Myocyte (in vitro differentiated cells): ENCODE data around the gene HEATR5A. TPM values are rescaled to one million over a fixed set of nuclear protein-coding genes. Genes with fewer than 3 reads are reported as not detected.
"Not testable (repeated sequence)": the region's sequence is repeated elsewhere in the genome, so short reads cannot be mapped to it uniquely, and the experiment has no call there.

Experiments
- DNase-seq: peaks from one replicate; pipeline ENCODE4 v3.0.0-alpha.2; 2012; ENCODE audit warnings: low read depth
- total RNA-seq: library from RNA; depleted of rRNA; stranded (reverse); fragments of >200 nt; gene quantifications from 2 replicates; pipeline ENCODE4 v1.2.3, GENCODE V29; 2014

Gene HEATR5A
- total RNA-seq, 1 donor from 2014 or later, result 31.0 TPM

DNA sequence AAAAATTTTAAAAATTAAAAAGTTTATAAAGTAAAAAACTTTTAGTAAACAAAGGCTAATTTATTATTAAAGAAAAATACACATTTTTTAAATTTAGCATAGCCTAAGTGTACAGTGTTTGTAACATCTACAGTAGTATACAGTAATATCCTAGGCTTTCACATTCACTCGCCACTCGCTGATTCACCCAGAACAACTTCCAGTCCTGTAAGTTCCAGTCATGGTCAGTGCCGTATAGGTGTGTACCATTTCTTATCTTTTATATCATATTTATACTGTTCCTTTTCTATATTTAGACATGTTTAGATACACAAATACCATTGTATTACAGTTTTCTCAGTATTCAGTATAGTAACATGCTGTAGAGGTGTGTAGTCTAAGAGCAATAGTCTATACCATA lies 28.9 kb downstream of the HEATR5A start:
- no peak for DNase-seq

DNA sequence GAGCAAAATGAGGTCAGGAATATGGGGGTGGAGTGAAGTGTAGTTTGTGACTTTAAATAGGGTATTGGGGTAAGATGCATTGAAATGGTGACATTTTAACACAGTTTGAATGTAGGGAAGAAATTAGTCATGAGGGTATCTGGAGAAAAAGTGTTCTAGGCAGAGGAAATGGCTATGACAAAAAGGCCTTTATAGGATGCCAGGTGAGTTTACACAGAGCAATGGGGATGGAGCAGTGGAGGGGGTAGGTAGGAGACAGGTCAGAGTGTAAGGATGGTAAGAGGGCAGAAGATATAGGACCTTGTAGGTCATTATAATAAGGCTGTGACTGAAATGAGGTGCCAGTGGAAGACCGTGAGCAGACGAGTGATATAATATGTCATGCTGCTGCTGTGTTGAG lies 30.4 kb downstream of the HEATR5A start:
- DNase-seq, result no peak

DNA sequence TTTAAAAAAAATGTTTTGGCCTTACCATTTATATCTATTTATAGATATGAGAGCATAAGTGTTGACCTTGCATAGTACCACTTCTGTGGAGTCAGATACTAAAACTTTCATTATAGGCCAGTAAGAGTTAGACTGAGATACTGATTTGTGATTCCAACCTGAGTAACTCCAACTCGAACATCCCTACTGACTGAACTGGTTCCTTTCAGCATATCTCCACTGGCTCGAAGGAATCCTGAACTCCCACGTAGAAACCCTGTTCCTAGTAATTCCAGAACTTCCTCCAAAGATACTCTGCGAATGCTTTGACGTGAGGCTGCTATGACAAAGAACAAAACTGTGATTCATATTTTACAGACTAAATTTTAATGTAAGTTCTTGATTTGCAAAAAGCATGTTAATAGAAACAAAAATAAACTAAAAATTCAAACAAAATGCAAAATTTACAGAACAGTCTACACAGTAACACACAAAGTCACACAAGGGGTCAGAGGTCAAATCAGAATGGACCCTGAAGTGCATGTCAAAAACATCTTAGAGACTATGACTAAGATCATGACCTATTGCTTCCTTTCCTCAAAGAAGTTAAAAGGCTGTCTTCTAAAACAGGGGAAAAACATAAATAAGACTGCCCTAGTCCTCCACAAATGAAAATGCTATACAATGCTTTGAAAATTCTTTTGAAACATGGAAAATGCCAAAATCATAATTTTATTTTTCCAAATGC lies 31.5 kb downstream of the HEATR5A start:
- peak; percentile 3 for DNase-seq

DNA sequence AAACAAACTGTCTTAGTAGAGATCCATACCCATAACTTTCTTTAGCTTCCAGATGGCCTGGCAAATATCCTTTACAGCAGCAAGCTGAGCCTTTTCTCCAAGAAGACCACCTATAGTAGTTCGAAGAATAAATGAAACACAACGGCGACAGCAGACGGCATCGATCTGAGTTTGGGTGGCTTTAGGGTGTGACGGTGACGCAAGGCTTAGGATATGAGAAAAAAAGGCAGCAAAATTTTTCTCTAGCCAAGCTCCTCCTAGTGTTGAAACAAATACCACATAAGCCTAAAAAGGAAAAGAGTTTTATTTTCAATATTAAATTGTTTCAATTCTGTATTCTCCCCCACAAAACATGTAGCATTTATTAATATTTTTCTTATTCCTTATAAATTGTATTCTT lies 33.3 kb downstream of the HEATR5A start:
- no peak for DNase-seq

DNA sequence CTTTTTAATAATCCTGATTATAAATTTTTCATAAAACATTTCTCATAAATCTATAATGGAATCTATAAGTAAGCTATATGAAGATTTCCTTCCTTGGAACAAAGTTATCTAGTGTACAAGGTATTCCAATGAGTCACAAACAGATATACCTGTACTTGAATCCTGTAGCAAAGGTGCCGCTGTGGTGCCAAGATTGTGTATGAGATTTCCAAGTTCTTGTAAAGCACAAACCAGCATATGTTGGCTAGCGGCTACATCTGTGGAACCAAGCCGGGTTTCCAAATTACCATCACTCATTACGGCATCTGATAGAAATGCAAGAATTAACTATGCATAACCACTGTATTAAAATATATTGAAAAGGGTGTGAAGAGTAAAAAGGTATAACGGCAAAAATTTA lies 34.1 kb downstream of the HEATR5A start:
- DNase-seq, result no peak

DNA sequence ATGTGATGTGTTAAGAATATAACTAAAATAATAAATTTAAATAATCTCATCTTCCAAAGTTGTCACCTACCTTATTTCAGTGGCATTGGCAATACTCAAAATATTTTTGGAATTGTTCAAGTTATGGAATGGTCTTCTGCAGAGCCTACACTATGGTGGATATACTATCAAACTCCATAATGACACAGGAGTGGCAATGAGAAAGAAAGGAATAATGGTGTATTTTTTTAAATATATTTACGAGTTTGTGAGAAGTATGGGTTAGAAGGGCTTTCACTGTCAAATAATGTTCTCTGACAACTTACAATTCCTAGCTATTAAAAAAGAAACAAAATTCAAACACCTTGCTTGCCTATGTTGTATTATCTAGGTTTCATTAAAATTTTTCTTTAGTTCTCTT lies 38.1 kb downstream of the HEATR5A start:
- no peak for DNase-seq

DNA sequence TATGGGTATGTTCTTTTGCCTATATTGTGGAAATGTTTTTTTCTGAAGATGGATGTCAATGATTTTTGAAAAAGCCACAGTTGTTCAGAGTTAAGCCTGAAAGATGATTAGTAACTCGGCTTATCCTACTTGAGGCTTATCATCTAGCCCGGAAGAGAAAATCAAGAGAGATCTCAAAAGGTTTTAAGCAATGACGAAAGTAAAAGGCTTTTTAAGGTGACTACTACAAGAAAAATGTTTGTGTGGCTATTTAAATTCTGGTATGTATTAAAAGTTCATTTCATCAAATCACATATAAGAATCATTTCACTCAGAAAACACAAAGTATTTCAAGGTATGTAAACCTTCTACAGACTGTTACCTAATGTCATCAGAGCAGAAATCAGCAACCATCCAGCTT lies 40.2 kb downstream of the HEATR5A start:
- DNase-seq, result no peak

DNA sequence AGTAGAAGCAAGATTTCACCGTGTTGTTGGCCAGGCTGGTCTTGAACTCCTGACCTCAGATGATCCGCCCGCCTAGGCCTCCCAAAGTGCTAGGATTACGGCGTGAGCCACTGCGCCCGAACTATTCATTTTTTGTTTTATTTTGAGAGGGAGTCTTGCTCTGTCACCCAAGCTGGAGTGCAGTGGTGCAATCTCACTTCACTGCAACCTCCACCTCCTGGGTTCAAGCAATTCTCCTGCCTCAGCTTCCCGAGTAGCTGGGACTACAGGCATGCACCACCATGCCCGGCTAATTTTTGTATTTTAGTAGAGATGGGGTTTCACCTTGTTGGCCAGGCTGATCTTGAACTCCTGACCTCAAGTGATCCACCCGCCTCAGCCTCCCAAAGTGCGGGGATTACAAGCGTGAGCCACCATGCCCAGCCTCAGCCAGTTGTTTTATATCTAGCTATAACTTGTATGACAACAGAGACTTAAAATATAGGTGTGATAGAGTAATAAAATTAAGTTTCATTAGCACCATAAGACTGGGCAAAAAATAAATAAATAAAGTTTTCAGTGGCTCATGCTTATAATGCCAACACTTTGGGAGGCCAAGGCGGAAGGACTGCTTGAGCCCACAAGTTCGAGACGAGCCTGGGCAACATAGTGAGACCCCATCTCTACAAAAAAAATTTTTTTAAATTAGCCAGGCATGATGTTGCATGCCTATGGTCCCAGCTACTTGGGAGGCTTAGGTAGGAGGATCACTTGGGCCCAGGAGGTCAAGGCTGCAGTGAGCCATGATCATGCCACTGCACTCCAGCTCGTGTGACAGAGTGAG lies 41.0 kb downstream of the HEATR5A start:
- not testable (repeated sequence) for DNase-seq

DNA sequence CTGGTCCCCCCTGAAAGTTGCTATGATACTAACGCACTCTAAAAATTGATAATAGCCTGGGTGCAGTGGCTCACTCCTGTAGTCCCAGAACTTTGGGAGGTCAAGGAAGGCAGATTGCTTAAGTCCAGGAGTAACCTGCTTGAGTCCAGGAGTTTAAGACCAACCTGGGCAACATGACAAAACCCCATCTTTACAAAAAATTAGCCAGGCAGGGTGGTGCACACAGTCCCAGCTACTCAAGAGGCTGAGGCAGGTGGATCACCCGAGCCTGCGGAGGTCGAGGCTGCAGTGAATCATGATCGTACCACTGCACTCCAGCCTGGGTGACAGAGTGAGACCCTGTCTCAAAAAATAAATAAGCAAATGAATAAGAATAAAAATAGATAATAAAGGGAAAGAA lies 42.9 kb downstream of the HEATR5A start:
- no peak for DNase-seq

DNA sequence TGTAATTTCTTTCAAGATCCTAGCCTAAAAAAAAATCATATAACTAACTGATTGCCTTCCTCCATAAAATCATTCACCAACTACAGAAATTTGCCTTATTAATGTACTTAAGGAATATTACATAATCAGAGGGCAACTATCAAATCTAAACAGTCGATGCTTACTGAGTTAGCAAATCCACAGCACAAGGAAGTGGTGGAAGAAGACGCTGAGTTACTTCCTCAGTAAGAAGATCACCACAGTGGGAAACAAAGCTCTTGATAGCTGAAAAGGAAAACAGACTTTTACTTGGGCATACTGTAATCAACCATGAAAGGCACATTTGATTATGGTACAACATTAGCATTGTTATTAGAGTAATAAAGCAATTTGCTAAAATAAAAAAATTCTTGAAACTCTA lies 48.7 kb downstream of the HEATR5A start:
- DNase-seq, result no peak

DNA sequence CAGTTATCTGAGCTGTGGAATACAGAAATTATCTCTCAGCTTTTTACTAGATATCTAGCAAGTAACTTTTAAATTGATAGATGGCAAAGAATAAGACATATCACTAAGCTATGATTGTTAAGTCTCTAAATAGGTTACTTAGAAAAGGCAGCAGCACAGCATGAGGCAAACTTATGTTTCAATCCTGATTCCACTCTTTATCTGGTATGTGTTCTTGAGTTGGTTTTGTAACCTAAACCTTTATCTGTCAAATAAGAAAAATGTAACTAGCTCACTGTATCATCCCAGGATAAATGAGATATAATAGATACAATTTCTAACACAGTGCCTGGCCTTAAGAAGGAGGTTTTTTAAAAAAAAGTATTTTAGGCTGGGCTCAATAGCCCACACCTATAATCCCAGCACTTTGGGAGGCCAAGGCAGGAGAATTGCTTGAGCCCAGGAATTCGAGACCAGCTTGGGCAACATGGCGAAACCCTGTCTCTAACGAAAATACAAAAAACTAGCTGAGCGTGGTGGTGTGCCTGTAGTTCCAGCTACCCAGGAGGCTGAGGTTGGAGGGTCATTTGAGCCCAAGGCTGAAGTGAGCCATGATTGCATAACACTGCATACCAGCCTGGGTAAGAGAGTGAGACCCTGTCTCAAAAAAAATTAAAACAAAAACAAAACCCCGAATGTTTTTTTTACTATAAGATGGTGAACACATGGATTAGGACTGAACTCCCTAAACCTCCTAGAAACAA lies 56.8 kb downstream of the HEATR5A start:
- DNase-seq, result no peak

DNA sequence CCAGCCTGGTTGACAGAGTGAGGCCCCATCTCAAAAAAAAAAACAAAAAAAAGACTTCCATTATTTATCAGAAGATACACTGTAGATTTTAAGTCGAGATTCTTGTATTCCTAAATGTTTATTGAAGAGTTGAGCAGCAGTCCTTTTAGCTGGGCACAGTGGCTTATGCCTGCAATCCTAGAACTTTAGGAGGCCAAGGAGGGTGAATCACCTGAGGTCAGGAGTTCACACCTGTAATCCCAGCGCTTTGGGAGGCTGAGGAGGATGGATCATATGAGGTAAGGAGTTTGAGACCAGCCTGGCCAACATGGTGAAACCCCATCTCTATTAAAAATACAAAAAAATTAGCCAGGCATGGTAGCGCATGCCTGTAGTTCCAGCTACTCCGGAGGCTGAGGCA lies 57.6 kb downstream of the HEATR5A start:
- no peak for DNase-seq

DNA sequence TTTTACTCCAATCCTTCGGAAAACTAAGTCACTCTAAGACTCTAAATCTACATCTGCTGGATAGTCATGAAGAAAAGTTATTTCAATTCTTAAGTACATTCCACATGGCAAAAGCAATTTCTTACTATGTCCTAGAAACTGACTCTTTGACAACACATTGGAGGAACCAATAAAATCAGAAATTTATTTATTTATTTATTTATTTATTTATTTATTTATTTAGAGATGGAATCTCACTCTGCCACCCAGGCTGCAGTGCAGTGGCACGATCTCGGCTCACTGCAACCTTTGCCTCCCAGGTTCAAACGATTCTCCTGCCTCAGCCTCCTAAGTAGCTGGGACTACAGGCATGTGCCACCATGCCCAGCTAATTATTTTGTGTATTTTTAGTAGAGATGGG lies 58.6 kb downstream of the HEATR5A start:
- DNase-seq, result not testable (repeated sequence)

DNA sequence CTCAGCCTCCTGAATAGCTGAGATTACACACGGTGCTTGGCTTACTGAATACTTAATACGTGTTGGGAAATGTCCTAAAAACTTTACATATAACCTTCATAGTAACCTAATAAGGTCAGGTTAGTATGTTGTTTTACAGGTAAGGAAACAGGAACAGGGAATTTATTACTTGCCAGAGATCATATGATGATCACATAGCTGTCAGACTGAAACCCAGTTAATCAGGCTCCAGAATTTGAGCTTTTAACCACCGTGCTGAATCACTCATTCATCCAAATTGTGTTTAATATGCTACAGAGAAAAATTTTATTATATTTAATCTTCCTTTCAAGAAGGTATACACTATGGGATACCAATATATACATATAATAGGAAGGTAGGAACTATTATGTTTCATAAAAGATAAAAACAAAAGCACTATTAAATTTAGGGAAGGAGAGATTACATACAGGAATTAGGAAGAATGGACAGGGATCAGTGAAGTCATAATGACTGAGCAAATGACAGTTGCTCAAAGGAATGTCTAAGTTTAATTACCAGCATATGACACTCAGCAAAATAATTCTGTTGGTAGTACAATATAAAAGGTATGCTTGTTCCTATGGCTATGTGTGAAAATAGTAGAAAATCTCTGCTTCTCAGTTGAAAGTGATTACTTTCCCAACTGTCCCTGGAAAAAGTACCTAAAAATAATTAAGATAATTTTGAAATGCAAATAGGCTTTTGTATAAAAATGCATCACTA lies 59.3 kb downstream of the HEATR5A start:
- DNase-seq, result peak; percentile 33

DNA sequence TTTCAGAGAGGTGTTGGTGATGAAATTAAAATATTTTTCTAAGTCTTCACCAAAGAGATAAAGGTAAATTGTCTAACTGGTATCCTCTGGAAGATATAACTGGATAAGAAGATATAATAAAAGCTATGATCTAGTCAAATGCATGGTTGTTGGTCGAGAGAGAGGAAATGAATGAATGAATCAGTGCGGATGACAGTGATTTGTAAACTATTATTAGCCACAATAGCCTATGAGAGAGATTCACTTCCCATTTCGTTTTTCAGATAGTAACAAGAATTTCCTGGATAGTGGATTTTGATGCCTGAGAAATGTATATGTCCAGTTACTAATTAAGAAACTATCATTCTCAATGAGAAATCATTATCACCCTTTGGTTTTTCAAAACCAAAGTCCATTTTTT lies 63.1 kb downstream of the HEATR5A start:
- DNase-seq, result no peak

DNA sequence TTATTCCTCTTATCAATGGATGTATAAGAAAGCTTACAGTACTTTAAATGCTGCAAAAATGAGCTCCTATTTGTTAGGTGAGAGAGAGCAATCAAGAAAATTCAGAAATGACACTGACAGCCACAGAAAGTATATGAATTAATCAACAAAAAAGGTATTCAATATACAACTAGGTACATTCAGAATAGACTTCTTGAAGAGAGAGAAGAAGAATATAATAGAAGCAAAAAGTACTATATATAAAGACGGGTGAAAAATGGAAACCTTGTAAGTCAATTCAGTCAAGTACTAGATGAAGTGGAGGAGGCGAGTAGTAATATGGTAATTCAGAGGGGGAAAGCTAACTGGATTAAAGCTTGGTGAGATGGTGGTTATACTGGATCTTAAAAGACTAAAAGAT lies 74.3 kb downstream of the HEATR5A start:
- no peak for DNase-seq

DNA sequence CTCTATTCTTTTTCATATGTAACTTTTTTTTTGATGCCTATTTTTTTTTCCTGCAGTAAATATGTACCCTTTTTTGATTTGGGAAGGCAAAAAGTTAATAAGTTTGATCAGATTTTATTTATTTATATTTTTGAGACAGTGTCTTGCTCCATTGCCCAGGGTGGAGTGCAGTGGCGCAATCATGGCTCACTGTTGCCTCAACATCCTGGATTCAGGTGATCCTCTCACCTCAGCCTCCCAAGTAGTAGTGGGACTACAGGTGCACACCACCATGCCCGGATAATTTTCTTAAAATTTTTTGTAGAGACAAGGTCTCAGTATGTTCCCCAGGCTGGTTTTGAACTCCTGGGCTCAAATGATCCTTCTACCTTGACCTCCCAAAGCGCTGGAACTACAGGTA lies 79.1 kb downstream of the HEATR5A start:
- DNase-seq, result no peak

DNA sequence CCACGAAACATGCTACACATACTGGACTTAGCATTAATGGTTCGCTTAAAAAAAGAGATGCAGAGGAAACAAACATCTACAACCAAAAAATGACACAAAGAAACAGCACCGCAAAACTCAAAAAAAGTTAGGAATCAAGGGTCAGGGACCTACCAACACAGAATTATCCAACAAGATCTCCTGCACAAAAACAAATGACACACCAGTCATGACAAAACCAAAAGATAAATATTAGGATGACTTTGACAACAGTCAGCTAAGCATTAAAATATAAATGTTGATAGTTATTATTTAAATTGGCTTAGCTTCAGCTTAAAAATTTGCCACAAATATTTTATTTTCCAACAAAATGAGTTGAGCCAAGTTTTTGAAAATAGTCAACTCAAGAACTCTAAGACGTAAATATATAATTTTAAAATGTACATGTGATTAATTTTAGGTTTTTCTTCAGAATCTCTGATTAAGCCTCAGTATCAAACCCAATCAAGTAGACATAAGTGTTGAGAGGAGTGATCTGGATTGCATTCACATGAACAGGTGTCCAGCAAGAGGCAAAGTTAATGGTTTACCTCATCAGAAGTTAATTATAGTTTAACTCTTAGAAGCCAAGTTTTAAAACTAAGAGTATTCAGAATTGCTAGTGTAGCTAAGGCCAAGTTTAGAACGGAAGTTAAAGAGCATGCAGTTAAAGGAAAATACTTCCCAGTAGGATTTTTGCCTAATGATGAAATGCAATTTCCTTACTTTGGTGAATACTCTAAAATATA lies 79.9 kb downstream of the HEATR5A start:
- DNase-seq, result peak; percentile 44

DNA sequence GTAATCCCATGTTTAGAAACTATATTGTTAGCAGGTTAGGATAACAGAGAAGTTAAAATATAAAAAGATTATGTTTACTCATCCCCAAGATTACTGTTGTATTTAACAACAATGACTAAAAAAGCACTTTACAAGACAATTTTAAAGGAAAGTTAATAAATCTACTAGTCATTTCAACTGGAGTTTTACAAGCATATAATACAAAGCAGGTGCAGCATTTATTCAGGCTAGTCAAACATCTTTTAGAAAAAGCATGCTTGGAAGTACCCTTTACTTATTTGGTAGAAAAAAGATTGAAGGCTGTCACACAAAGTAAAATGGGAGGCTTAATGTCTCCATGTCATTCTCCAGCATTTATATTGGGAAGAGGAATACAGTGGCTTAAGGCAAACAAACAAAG lies 80.6 kb downstream of the HEATR5A start:
- DNase-seq, result no peak

DNA sequence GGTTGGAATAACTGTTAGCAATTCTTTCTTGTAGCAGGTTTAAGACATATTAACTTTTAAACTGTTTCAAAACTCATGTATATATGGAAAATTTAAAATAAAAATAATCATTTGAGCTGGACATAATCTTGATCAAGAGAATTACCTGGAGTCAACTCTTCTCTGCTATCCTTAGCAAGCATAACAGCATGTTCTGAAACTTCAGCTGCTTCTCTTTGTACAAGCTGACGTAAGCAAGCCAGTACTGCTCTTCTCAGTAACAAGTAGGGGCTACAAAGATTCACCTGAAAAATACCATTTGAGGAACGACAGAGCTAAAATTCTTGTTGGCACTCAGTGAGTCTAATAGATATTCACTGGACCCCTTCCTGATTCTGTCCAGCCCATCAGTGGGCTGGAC lies 83.0 kb downstream of the HEATR5A start:
- DNase-seq, result no peak

DNA sequence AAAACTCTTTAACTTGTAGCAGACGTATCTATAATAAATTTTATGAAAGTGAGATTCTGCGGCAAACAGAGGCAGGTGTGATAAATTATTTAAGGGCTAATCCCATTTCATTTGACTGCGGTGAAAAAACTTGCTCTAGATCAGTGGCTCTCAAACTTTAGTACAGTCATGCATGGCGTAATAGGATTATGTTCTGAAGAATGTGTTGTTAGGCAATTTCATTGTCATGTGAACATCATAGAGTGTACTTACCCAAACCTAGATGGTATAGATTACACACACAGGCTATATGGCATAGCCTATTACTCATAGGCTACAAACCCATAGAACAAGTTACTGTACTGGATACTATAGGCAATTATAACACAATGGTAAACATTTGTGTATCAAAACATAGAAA lies 83.7 kb downstream of the HEATR5A start:
- DNase-seq, result no peak
